WTC11 (cell line): Measurements from ENCODE around the gene TGFBR2. TPM values are rescaled to one million over a fixed set of nuclear protein-coding genes. Genes with fewer than 3 reads are reported as not detected.

ENCODE experiments used
- ATAC-seq: fragments of 200-7000 bp; cut with Tn5 transposase; 2 replicates; pipeline ENCODE4 v1.10.0; 2021; ENCODE audit warnings: mild to moderate bottlenecking, moderate library complexity
- CTCF ChIA-PET: fragments of 300-600 bp; sonication (Branson Sonifier 250); formaldehyde crosslinking; loops from one replicate; lab custom pipeline; 2021; ENCODE audit warnings: antibody characterized with exemption; lab: Charles Lee
- POLR2A ChIA-PET: fragments of 350-600 bp; sonication (Branson Sonifier 250); formaldehyde crosslinking; loops from one replicate; lab custom pipeline; 2021; ENCODE audit warnings: antibody characterized with exemption; lab: Charles Lee
- DNase-seq: peaks from one replicate; pipeline ENCODE4 v3.0.0; 2021; ENCODE audit warnings: low spot score
- H3K27ac Mint-ChIP-seq: 2 replicates; pipeline ENCODE4 v1.8.0; 2021; ENCODE audit warnings: mixed read lengths
- H3K27me3 Mint-ChIP-seq: 2 replicates; pipeline ENCODE4 v1.8.0; 2021; ENCODE audit warnings: low read depth, mild to moderate bottlenecking, moderate library complexity, mixed read lengths
- H3K36me3 Mint-ChIP-seq: 2 replicates; pipeline ENCODE4 v1.8.0; 2021; ENCODE audit warnings: mixed read lengths
- H3K4me1 Mint-ChIP-seq: 2 replicates; pipeline ENCODE4 v1.8.0; 2022; ENCODE audit warnings: mixed read lengths
- H3K4me3 Mint-ChIP-seq: 2 replicates; pipeline ENCODE4 v1.8.0; 2021; ENCODE audit warnings: mild to moderate bottlenecking, moderate library complexity, mixed read lengths
- H3K9me3 Mint-ChIP-seq: 2 replicates; pipeline ENCODE4 v1.8.0; 2021; ENCODE audit warnings: mixed read lengths
- AR ChIP-seq: fragments of 250-450 bp; sonication (Bioruptor Pico); IDR thresholded peaks from 2 replicates; pipeline ENCODE4 v1.9.0; 2021; ENCODE audit warnings: mild to moderate bottlenecking
- ATF3 ChIP-seq: sonication (generic); formaldehyde crosslinking; conservative IDR thresholded peaks from 2 replicates; pipeline ENCODE4 v1.8.1; 2022; ENCODE audit warnings: mild to moderate bottlenecking, missing genetic modification reagents
- CREM ChIP-seq: sonication (generic); formaldehyde crosslinking; IDR thresholded peaks from 2 replicates; pipeline ENCODE4 v1.8.1; 2022; ENCODE audit warnings: mild to moderate bottlenecking, missing genetic modification reagents, moderate library complexity
- ERG ChIP-seq: fragments of 250-450 bp; sonication (Bioruptor Pico); IDR thresholded peaks from 2 replicates; pipeline ENCODE4 v1.8.0; 2021; ENCODE audit warnings: mild to moderate bottlenecking
- GABPB1 ChIP-seq: sonication (generic); formaldehyde crosslinking; IDR thresholded peaks from 2 replicates; pipeline ENCODE4 v1.8.1; 2023; ENCODE audit warnings: mild to moderate bottlenecking, missing genetic modification reagents
- HMGA2 ChIP-seq: fragments of 250-450 bp; sonication (Bioruptor Pico); IDR thresholded peaks from 2 replicates; pipeline ENCODE4 v1.4.0; 2021; ENCODE audit warnings: mild to moderate bottlenecking, moderate library complexity
- KAT7 ChIP-seq: sonication (generic); formaldehyde crosslinking; IDR thresholded peaks from 2 replicates; pipeline ENCODE4 v1.8.1; 2023; ENCODE audit warnings: missing genetic modification reagents, mild to moderate bottlenecking, borderline replicate concordance
- MYBL2 ChIP-seq: sonication (generic); formaldehyde crosslinking; IDR thresholded peaks from 2 replicates; pipeline ENCODE4 v1.8.1; 2023; ENCODE audit warnings: mild to moderate bottlenecking, moderate library complexity, missing genetic modification reagents
- NR1H2 ChIP-seq: sonication (generic); formaldehyde crosslinking; IDR thresholded peaks from 2 replicates; pipeline ENCODE4 v1.9.0; 2021; ENCODE audit warnings: mild to moderate bottlenecking, moderate library complexity, missing genetic modification reagents
- NR3C1 ChIP-seq: sonication (generic); formaldehyde crosslinking; conservative IDR thresholded peaks from 2 replicates; pipeline ENCODE4 v1.8.1; 2023; ENCODE audit warnings: low read depth, mild to moderate bottlenecking, missing genetic modification reagents
- SMAD4 ChIP-seq: sonication (generic); formaldehyde crosslinking; IDR thresholded peaks from 2 replicates; pipeline ENCODE4 v1.8.0; 2022; ENCODE audit warnings: mild to moderate bottlenecking, missing genetic modification reagents
- SOX15 ChIP-seq: fragments of 250-450 bp; sonication (Bioruptor Pico); IDR thresholded peaks from 2 replicates; pipeline ENCODE4 v1.9.0; 2021; ENCODE audit warnings: mild to moderate bottlenecking
- ZMAT4 ChIP-seq: fragments of 250-450 bp; sonication (Bioruptor Pico); IDR thresholded peaks from 2 replicates; pipeline ENCODE4 v1.9.0; 2021; ENCODE audit warnings: mild to moderate bottlenecking
- ZNF219 ChIP-seq: sonication (generic); formaldehyde crosslinking; IDR thresholded peaks from 2 replicates; pipeline ENCODE4 v1.8.0; 2023; ENCODE audit warnings: missing genetic modification reagents, mild to moderate bottlenecking, borderline replicate concordance
- total RNA-seq: library from RNA; stranded (reverse); gene quantifications from 3 replicates; pipeline ENCODE4 v1.2.3, GENCODE V29; 2021
- TF ChIP-seq, protein P1 (sequence below): sonication (generic); formaldehyde crosslinking; IDR thresholded peaks from 2 replicates; pipeline ENCODE4 v1.8.1; 2023; ENCODE audit warnings: mild to moderate bottlenecking, missing genetic modification reagents, moderate library complexity
- TF ChIP-seq, protein P2 (sequence below): sonication (generic); formaldehyde crosslinking; IDR thresholded peaks from 2 replicates; pipeline ENCODE4 v1.8.1; 2022; ENCODE audit warnings: mild to moderate bottlenecking, moderate library complexity, missing genetic modification reagents
- TF ChIP-seq, protein P3 (sequence below): sonication (generic); formaldehyde crosslinking; IDR thresholded peaks from 2 replicates; pipeline ENCODE4 v1.8.0; 2022; ENCODE audit warnings: mild to moderate bottlenecking, missing genetic modification reagents
- TF ChIP-seq, protein P4 (sequence below): sonication (generic); formaldehyde crosslinking; IDR thresholded peaks from 2 replicates; pipeline ENCODE4 v1.8.0; 2023; ENCODE audit warnings: missing genetic modification reagents, mild to moderate bottlenecking, borderline replicate concordance
- TF ChIP-seq, protein P5 (sequence below): sonication (generic); formaldehyde crosslinking; IDR thresholded peaks from 2 replicates; pipeline ENCODE4 v1.8.1; 2022; ENCODE audit warnings: low read depth, mild to moderate bottlenecking, moderate library complexity, missing genetic modification reagents, borderline replicate concordance

TGFBR2 gene
- total RNA-seq, 1 experiment from 2014 or later, result 9.6 TPM

- CTCF ChIA-PET, result no interaction called here
- POLR2A ChIA-PET, result no interaction called here
- DNase-seq, result no peak
- TF ChIP-seq ATF3 (no peak), ERG (CRISPR knock-in tag) (no peak), SOX15 (CRISPR knock-in tag) (no peak), ZNF219 (CRISPR knock-in tag) (no peak), GABPB1 (CRISPR knock-in tag) (no peak), HMGA2 (CRISPR knock-in tag) (no peak), NR1H2 (CRISPR knock-in tag) (no peak), ZMAT4 (CRISPR knock-in tag) (no peak), NR3C1 (CRISPR knock-in tag) (no peak), SMAD4 (CRISPR knock-in tag) (no peak), CREM (no peak)
- TF ChIP-seq, protein P1, sequence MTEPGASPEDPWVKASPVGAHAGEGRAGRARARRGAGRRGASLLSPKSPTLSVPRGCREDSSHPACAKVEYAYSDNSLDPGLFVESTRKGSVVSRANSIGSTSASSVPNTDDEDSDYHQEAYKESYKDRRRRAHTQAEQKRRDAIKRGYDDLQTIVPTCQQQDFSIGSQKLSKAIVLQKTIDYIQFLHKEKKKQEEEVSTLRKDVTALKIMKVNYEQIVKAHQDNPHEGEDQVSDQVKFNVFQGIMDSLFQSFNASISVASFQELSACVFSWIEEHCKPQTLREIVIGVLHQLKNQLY (CRISPR knock-in tag), result no peak
- TF ChIP-seq, protein P2, sequence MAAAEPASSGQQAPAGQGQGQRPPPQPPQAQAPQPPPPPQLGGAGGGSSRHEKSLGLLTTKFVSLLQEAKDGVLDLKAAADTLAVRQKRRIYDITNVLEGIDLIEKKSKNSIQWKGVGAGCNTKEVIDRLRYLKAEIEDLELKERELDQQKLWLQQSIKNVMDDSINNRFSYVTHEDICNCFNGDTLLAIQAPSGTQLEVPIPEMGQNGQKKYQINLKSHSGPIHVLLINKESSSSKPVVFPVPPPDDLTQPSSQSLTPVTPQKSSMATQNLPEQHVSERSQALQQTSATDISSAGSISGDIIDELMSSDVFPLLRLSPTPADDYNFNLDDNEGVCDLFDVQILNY, result no peak
- TF ChIP-seq, protein P3, sequence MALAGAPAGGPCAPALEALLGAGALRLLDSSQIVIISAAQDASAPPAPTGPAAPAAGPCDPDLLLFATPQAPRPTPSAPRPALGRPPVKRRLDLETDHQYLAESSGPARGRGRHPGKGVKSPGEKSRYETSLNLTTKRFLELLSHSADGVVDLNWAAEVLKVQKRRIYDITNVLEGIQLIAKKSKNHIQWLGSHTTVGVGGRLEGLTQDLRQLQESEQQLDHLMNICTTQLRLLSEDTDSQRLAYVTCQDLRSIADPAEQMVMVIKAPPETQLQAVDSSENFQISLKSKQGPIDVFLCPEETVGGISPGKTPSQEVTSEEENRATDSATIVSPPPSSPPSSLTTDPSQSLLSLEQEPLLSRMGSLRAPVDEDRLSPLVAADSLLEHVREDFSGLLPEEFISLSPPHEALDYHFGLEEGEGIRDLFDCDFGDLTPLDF, result no peak
- TF ChIP-seq, protein P4, sequence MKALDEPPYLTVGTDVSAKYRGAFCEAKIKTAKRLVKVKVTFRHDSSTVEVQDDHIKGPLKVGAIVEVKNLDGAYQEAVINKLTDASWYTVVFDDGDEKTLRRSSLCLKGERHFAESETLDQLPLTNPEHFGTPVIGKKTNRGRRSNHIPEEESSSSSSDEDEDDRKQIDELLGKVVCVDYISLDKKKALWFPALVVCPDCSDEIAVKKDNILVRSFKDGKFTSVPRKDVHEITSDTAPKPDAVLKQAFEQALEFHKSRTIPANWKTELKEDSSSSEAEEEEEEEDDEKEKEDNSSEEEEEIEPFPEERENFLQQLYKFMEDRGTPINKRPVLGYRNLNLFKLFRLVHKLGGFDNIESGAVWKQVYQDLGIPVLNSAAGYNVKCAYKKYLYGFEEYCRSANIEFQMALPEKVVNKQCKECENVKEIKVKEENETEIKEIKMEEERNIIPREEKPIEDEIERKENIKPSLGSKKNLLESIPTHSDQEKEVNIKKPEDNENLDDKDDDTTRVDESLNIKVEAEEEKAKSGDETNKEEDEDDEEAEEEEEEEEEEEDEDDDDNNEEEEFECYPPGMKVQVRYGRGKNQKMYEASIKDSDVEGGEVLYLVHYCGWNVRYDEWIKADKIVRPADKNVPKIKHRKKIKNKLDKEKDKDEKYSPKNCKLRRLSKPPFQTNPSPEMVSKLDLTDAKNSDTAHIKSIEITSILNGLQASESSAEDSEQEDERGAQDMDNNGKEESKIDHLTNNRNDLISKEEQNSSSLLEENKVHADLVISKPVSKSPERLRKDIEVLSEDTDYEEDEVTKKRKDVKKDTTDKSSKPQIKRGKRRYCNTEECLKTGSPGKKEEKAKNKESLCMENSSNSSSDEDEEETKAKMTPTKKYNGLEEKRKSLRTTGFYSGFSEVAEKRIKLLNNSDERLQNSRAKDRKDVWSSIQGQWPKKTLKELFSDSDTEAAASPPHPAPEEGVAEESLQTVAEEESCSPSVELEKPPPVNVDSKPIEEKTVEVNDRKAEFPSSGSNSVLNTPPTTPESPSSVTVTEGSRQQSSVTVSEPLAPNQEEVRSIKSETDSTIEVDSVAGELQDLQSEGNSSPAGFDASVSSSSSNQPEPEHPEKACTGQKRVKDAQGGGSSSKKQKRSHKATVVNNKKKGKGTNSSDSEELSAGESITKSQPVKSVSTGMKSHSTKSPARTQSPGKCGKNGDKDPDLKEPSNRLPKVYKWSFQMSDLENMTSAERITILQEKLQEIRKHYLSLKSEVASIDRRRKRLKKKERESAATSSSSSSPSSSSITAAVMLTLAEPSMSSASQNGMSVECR (CRISPR knock-in tag), result no peak
- Mint-ChIP-seq H3K27me3 (no peaks in the 10 kb centered on the region), H3K4me3 (no peak overlapping the region), H3K9me3 (peaks cover 7% of the 10 kb centered on the region), H3K27ac (no peak overlapping the region), H3K4me1 (peaks cover 13% of the 10 kb centered on the region; the same call in 1 of the 2 replicates), H3K36me3 (no peaks in the 10 kb centered on the region)
- ATAC-seq, result no peak
Observed at GRCh38 chr3:30733209-30733608, 126.8 kb downstream of the TGFBR2 start.

DNA sequence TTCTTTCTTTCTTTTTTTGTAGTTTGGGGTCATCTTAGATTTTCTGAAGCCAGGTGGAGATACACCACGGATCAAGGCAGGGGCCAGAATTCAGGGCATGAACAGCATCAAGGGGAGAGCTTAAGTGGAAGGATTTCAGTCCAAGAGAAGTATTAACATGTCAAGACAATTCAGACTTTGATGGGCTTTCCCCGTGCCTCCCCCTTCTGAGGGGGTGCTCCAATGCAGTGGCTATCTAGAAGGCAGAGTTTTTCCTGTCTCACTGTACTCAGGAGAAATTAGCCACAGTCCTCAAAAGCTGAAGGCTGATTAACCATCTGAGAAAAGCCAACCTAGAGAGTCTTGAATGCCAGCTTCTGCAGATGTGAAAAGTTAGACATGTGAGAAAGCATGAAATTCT lies 127.3 kb downstream of the TGFBR2 start:
- CTCF ChIA-PET, result no interaction called here
- DNase-seq (no peak), ATAC-seq (no peak)
- POLR2A ChIA-PET, result no interaction called here
- H3K36me3 Mint-ChIP-seq, result no peaks in the 10 kb centered on the region
- no peak overlapping the region for H3K4me3 Mint-ChIP-seq
- H3K4me1 Mint-ChIP-seq, result peaks cover 13% of the 10 kb centered on the region; the same call in 1 of the 2 replicates
- no peak overlapping the region for H3K27ac Mint-ChIP-seq
- H3K9me3 Mint-ChIP-seq, result peaks cover 7% of the 10 kb centered on the region
- no peaks in the 10 kb centered on the region for H3K27me3 Mint-ChIP-seq
- TF ChIP-seq, protein P5, sequence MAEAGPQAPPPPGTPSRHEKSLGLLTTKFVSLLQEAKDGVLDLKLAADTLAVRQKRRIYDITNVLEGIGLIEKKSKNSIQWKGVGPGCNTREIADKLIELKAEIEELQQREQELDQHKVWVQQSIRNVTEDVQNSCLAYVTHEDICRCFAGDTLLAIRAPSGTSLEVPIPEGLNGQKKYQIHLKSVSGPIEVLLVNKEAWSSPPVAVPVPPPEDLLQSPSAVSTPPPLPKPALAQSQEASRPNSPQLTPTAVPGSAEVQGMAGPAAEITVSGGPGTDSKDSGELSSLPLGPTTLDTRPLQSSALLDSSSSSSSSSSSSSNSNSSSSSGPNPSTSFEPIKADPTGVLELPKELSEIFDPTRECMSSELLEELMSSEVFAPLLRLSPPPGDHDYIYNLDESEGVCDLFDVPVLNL (CRISPR knock-in tag), result no peak
- TF ChIP-seq KAT7 (CRISPR knock-in tag) (no peak), ZNF219 (CRISPR knock-in tag) (no peak), NR1H2 (CRISPR knock-in tag) (no peak), MYBL2 (CRISPR knock-in tag) (no peak), AR (no peak)
